ENCODE data around the gene CBLL1. TPM values are rescaled to one million over a fixed set of nuclear protein-coding genes. Genes with fewer than 3 reads are reported as not detected.

Gene CBLL1
- total and polyA plus RNA-seq, 10 of the 15 experiments (the other 5 are each of a cell fraction or from before 2014, with no cell fraction given), result 7.2 to 40.1 (median 23.4) TPM

DNA sequence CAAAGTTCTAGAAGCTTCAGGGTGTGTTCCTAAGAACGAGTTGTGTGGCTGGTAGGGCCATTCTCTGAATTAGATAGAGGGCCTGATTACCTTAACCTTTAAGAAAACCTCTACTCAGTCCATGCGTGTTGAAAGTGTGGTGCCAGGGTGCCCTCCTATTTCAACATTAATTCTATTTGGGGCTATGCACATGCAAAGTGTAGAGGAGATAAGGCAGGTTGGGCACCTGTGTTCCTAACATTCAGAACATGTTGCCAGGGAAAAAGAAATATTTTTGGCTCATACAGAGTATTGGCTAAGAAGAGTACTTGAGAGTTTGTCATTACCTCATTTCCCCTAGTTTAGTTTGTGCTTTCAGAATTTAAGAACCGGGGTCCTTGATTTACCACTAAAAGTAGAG is 38.4 kb downstream of the CBLL1 start:
- SMC1A ChIA-PET (ENCODE audit: uncharacterized antibody, unreplicated experiment), result no interaction called here
- WGBS (ENCODE audit: insufficient coverage, insufficient replicate concordance, low lambda C conversion rate, missing lambda C conversion rate), result 30% methylated on average over 3 of the region's 3 CpGs
- CTCF ChIA-PET, result no interaction called here
- no peak for TF ChIP-seq CBFB (IDR thresholded peaks at IDR 0.05; ENCODE audit: low read depth)
- no peak for TF ChIP-seq CBX3 (IDR thresholded peaks at IDR 0.05; ENCODE audit: borderline replicate concordance, low read depth)
- no peak for TF ChIP-seq KLF5 (IDR thresholded peaks at IDR 0.05; ENCODE audit: partially characterized antibody)
- TF ChIP-seq, protein P1, sequence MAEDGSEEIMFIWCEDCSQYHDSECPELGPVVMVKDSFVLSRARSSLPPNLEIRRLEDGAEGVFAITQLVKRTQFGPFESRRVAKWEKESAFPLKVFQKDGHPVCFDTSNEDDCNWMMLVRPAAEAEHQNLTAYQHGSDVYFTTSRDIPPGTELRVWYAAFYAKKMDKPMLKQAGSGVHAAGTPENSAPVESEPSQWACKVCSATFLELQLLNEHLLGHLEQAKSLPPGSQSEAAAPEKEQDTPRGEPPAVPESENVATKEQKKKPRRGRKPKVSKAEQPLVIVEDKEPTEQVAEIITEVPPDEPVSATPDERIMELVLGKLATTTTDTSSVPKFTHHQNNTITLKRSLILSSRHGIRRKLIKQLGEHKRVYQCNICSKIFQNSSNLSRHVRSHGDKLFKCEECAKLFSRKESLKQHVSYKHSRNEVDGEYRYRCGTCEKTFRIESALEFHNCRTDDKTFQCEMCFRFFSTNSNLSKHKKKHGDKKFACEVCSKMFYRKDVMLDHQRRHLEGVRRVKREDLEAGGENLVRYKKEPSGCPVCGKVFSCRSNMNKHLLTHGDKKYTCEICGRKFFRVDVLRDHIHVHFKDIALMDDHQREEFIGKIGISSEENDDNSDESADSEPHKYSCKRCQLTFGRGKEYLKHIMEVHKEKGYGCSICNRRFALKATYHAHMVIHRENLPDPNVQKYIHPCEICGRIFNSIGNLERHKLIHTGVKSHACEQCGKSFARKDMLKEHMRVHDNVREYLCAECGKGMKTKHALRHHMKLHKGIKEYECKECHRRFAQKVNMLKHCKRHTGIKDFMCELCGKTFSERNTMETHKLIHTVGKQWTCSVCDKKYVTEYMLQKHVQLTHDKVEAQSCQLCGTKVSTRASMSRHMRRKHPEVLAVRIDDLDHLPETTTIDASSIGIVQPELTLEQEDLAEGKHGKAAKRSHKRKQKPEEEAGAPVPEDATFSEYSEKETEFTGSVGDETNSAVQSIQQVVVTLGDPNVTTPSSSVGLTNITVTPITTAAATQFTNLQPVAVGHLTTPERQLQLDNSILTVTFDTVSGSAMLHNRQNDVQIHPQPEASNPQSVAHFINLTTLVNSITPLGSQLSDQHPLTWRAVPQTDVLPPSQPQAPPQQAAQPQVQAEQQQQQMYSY (CRISPR knock-in tag; IDR thresholded peaks at IDR 0.05), result no peak
- TF ChIP-seq NFXL1 (IDR thresholded peaks at IDR 0.05; ENCODE audit: borderline replicate concordance), result no peak
- no peak for TF ChIP-seq RELA (IDR thresholded peaks at IDR 0.05; ENCODE audit: borderline replicate concordance, partially characterized antibody)
- TF ChIP-seq, protein P2, sequence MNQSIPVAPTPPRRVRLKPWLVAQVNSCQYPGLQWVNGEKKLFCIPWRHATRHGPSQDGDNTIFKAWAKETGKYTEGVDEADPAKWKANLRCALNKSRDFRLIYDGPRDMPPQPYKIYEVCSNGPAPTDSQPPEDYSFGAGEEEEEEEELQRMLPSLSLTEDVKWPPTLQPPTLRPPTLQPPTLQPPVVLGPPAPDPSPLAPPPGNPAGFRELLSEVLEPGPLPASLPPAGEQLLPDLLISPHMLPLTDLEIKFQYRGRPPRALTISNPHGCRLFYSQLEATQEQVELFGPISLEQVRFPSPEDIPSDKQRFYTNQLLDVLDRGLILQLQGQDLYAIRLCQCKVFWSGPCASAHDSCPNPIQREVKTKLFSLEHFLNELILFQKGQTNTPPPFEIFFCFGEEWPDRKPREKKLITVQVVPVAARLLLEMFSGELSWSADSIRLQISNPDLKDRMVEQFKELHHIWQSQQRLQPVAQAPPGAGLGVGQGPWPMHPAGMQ (IDR thresholded peaks at IDR 0.05; ENCODE audit: borderline replicate concordance), result no peak
- no peak for TF ChIP-seq PAX5 (IDR thresholded peaks at IDR 0.05; ENCODE audit: borderline replicate concordance, low read depth, low read length)
- TF ChIP-seq ETV6 (conservative IDR thresholded peaks at IDR 0.05 in 1 of 2, IDR thresholded peaks at IDR 0.05 in 1 of 2; ENCODE audit: borderline replicate concordance in 1 of 2, low read depth in 1 of 2), result no peak
- TF ChIP-seq IKZF1 (conservative IDR thresholded peaks at IDR 0.05), result no peak
- TF ChIP-seq, protein P3, sequence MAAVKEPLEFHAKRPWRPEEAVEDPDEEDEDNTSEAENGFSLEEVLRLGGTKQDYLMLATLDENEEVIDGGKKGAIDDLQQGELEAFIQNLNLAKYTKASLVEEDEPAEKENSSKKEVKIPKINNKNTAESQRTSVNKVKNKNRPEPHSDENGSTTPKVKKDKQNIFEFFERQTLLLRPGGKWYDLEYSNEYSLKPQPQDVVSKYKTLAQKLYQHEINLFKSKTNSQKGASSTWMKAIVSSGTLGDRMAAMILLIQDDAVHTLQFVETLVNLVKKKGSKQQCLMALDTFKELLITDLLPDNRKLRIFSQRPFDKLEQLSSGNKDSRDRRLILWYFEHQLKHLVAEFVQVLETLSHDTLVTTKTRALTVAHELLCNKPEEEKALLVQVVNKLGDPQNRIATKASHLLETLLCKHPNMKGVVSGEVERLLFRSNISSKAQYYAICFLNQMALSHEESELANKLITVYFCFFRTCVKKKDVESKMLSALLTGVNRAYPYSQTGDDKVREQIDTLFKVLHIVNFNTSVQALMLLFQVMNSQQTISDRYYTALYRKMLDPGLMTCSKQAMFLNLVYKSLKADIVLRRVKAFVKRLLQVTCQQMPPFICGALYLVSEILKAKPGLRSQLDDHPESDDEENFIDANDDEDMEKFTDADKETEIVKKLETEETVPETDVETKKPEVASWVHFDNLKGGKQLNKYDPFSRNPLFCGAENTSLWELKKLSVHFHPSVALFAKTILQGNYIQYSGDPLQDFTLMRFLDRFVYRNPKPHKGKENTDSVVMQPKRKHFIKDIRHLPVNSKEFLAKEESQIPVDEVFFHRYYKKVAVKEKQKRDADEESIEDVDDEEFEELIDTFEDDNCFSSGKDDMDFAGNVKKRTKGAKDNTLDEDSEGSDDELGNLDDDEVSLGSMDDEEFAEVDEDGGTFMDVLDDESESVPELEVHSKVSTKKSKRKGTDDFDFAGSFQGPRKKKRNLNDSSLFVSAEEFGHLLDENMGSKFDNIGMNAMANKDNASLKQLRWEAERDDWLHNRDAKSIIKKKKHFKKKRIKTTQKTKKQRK (IDR thresholded peaks at IDR 0.05; ENCODE audit: low read depth, low read length), result no peak
- no peak for TF ChIP-seq PML (IDR thresholded peaks at IDR 0.05; ENCODE audit: low read length)
- TF ChIP-seq, protein P4, sequence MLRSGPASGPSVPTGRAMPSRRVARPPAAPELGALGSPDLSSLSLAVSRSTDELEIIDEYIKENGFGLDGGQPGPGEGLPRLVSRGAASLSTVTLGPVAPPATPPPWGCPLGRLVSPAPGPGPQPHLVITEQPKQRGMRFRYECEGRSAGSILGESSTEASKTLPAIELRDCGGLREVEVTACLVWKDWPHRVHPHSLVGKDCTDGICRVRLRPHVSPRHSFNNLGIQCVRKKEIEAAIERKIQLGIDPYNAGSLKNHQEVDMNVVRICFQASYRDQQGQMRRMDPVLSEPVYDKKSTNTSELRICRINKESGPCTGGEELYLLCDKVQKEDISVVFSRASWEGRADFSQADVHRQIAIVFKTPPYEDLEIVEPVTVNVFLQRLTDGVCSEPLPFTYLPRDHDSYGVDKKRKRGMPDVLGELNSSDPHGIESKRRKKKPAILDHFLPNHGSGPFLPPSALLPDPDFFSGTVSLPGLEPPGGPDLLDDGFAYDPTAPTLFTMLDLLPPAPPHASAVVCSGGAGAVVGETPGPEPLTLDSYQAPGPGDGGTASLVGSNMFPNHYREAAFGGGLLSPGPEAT (IDR thresholded peaks at IDR 0.05; ENCODE audit: low read depth), result no peak
- TF ChIP-seq MTA3 (IDR thresholded peaks at IDR 0.05; ENCODE audit: borderline replicate concordance, low read length), result no peak

More for the DNA sequence above, 38.4 kb downstream of the CBLL1 start:
- H3K4me3 ChIP-seq, result no peak overlapping the region
- no peak overlapping the region for H3K9ac ChIP-seq (ENCODE audit: control insufficient read depth, insufficient read depth, low read length)
- 0 out of 4 replicates have a peak, but pooled peaks cover 2 to 4% of the 10 kb centered on the region in 2 experiments for H3K27me3 ChIP-seq (replicated peaks in 1 of 2; ENCODE audit: control insufficient read depth in 2 of 2, insufficient read depth in 2 of 2, low read length in 1 of 2)
- no peaks in the 10 kb centered on the region for H3K36me3 ChIP-seq (ENCODE audit: control insufficient read depth in 2 of 2, insufficient read depth in 2 of 2, low read length in 1 of 2)
- ChIA-PET RAD21 (ENCODE audit: unreplicated experiment) (no interaction called here), POLR2A (no interaction called here)
- in situ Hi-C loops (cut with MboI), result no loop called here
- no peak overlapping the region for H3K27ac ChIP-seq (ENCODE audit: control insufficient read depth, insufficient read depth)
- no TSS peak for BruUV-seq (replicated peaks)
- intact Hi-C loops (cut with micrococcal nuclease; ENCODE audit: unreplicated experiment), result loop anchor here (5.0 kb wide), 1 partner anchor 375 kb away; no protein-coding TSS in a partner anchor
- no peak for FAIRE-seq
- no peaks in the 10 kb centered on the region for H3K9me3 ChIP-seq (replicated peaks; ENCODE audit: control insufficient read depth, insufficient read depth, low read length)
- no peak overlapping the region for H2AFZ ChIP-seq (ENCODE audit: control insufficient read depth, low read depth, low read length)
- H3K4me2 ChIP-seq (ENCODE audit: control insufficient read depth, insufficient read depth), result no peak overlapping the region
- no peak for DNase-seq (ENCODE audit: low read depth, low spot score)
- H4K20me1 ChIP-seq (ENCODE audit: control insufficient read depth, insufficient read depth), result no peaks in the 10 kb centered on the region
- no peaks in the 10 kb centered on the region for H3K4me1 ChIP-seq (ENCODE audit: control insufficient read depth, insufficient read depth, low read length)
- ATAC-seq, result no peak
- H3K79me2 ChIP-seq (ENCODE audit: control insufficient read depth, insufficient read depth, low read length), result no peaks in the 10 kb centered on the region
